HG02938 (cell line): ENCODE data around the gene PABPN1L.

Experiments
- ATAC-seq: cut with Tn5 transposase; IDR thresholded peaks from one replicate; pipeline ENCODE4 v1.9.1; 2021; ENCODE audit warnings: mild to moderate bottlenecking, moderate library complexity; ENCODE audit not compliant: unreplicated experiment

Gene PABPN1L

DNA sequence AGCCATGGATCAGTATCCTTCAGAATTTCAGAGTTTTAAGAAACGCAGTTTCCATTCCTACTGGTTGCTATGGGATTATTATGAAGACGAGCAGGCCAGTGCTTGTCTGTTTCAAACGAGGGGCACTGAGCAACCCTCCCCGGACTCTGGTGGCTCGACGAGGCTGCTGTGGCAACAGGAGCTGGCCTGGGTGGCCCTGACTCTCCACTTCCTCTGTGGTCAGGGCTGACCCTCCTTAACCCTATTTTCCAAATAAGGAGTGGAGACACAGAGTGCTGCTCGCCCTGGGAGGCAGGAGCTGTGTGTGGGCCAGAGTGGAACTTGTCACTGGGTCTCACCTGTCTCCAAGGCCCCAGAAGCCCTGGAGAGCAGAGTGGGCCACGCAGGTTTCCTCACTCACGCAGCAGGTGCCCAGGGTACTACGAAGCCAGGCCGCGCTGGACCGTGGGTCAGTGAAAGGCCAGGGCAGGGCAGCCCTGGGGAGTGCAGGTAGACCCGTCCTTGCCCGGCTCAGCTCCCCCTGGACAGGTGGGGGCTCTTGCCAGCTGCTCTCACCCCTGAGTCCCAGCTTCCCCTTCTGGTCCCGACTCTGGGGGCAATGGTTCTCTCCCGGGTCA lies 13.0 kb downstream of the PABPN1L start:
- ATAC-seq, result no peak

DNA sequence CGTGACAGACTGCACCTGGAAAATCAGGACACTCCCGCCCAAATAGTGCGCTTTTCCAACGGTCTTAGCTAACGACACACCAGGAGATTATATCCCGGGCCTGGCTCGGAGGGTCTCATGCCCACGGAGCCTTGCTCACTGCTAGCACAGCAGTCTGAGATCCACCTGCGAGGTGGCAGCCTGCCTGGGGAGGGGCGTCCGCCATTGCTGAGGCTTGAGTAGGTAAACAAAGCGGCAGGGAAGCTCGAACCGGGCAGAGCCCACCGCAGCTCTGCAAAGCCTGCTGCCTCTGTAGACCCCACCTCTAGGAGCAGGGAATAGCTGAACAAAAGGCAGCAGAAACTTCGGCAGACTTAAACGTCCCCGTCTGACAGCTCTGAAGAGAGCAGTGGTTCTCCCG lies 14.8 kb downstream of the PABPN1L start:
- ATAC-seq, result no peak

DNA sequence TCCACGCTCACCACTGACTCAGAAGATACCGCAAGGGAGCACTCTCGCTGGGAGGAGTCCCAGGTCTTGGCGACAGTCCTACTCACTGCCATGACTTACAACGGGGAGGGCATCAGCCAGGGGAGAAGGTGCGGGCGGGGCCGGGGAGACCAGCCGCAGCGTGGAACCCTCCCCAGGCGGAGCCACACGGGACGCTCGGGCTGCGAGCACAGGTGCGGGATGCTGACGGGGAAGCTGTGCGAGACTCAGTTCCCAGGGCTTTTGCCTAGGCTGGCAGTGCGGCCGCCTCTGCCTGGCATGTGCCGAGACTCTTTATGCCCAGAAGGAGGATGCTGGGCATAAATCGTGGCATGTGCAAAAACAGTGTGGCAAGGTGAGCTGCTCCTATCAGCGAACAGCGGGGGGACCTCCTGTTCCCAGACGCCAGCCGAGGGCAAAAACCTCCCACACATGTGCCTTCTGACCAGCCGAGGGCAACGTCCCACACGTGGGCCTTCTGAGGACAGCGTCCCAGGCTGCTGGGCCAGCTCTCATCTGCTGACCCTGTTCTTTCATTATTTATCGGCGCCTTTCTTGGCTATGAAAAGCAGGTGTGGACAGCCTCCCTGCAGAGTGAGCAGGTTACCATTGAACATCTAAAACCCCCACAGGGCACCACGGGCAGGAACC lies 15.8 kb downstream of the PABPN1L start:
- ATAC-seq, result no peak

DNA sequence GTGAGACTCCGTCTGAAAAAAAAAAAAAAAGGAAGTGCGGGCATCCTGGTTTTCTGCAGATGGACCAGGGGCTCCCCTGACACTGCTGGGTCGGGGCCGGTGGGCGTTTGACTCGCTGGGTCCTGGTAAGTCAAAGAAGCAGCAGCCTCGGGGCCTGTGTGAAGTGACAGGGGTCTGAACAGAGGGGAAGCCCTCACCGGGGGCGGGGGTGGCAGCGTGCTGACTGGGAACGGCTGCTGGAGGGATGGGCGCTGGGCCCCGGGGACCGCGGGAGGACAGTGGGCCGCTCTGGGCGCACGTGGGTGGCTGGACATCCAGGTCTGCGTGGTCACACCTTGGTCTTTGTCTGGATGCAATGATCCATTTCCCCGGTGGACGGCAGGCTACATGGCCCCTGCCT lies 17.9 kb downstream of the PABPN1L start:
- no peak for ATAC-seq

DNA sequence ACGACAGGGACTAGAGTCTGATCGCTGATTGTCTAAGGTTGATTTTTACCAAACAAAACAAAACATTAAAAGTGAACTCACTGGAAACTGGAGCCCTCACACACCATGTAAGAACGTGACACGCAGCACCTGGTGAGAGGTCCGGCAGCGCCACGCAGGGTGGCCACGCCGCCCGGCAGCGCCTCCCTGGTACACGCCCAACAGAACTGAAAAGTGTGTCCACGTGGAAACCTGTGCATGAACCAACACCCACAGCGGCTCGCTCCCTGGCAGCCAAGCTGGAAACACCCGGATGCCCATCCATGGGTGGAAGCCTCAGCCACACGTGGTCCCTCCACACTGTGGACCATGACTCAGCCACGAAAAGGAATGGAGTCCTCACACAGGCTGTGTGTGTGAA lies 18.8 kb downstream of the PABPN1L start:
- ATAC-seq, result no peak

DNA sequence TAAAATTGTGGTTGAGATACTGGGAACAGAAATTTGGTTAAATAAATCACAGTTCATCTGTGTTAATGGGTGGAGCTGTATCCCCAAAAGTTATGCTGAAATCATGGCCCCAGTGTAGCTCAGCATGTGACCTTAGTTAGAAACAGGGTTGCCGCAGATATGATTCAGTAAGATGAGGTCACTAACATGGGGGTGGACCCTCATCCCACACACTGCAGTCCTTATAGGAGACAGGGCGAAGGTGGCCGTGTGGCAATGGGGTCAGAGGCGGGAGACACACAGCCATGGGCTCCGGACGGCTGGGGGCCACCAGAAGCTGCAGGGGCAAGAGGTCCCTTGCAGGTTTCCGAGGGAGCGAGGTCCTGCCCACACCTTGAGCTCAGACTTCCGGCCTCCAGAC lies 20.4 kb downstream of the PABPN1L start:
- no peak for ATAC-seq

DNA sequence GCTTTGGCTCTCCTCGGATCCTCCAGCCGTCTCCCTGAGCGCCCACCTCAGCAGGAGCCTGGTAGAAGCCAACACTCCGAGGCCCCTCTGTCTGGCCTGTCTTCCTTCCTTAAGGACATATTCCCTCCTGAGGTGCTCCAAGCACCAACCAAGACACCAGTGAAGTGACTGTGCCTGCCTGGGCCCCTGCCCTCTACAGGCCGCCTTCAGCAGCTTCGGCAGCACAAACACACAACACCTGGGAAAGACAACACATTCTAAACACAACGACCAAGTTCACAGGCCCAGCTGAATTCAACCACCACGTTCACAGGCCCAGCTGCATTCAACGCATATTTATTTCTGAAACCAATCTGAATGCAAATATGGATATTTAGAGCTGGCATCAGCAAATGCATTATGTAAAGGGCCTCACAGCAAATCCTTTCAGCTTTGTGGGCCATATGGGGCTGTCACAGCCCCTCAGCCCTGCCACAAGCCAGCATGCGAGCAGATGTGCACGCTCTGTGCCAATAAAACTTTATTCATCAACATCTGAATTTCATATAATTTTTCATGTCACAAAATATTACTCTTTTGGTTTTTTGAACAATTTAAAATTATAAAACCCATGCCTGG lies 21.9 kb downstream of the PABPN1L start:
- no peak for ATAC-seq

DNA sequence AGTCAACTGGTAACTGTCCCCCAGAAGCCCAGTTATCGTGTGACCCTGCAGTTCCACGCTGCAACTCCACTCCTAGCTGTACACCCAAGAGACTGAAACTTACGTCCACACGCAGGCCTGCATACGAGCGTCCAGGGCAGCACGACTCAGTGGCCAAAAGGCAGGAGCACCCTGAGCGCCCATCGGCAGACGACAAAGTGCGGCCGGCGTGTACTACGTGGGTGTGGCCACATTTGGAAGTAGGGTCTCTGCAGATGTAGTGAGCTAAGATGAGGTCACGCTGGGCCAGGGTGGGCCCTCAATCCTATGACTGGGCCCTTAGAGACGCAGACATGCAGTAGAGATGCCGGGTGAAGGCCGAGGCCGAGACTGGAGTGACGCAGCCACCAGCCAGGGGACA lies 23.2 kb downstream of the PABPN1L start:
- no peak for ATAC-seq

DNA sequence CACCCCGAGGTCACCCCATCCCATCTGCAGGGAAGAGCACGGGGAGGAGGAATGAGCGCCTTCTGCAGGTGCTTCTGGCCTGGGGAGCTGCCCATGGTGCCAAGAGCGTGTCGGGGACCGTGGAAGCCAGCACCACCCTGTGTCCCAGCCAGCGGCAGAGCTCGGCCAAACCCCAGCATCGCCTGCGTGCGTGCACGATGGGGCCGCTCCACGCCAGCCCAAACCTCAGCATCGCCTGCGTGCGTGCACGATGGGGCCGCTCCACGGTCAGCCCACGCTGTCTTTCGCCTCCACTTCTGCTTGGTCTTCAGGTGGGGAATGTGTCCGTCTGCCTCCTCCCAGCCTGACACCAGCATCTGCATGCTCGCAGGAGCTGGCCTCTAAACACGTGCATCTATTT lies 23.7 kb downstream of the PABPN1L start:
- no peak for ATAC-seq

DNA sequence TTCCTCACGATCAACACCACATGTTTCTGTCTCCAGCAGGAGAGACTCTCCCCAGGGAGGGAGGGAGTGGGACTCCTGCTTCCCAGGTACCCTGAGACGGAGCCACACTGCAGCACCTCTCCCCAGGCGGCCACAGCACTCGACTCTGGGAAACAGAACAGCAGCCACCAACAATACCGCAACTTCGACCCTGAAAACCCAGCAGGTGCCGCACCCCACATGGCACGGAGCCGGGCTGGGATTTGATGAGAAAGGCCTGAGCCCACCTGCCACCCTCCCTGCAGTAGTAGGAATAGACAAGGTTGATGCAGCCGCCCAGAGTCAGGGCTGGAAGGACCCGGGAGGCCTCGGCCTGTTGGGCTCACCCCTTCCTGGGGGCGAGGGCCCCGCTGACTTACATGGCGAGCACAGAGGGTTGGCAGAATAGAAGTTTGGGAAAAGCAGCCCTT lies 24.1 kb downstream of the PABPN1L start:
- no peak for ATAC-seq

DNA sequence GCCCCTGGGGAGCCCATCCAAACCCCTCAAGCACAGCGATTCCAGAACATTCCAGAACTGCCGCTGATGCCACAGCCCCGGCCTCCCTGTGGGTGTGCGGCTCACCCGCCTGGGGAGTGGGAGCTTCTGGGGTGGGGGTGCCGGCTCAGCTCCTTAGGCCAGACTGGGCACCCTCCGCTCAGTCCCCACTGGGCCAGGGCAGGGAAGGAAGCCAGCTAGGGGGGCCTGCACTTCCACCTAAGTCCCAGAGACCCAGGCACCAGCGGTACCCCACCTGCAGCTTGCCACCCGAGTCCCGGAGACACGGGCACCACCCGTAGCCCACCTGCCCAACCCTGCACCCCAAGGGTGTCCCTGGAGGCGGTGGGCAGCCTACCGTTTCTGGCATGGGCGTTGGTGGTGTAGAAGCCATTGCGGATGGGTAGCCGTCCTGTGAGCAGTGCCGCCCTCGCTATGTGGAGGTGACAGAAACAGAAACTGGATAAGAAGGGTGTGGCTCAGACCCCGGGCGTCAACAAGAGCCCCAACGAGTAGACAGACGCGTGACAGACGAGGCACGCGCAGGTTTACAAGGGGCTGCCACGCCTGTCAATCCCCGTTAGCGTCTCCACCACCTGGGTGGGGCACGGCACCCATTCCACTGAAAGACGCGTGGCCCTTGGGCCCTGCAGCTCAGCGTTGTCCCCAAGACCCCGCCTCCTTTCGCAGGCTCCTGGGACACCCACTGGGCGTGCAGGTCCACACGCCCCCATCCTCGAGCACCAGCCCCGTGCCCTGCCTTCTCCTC lies 24.7 kb downstream of the PABPN1L start:
- ATAC-seq, result no peak

DNA sequence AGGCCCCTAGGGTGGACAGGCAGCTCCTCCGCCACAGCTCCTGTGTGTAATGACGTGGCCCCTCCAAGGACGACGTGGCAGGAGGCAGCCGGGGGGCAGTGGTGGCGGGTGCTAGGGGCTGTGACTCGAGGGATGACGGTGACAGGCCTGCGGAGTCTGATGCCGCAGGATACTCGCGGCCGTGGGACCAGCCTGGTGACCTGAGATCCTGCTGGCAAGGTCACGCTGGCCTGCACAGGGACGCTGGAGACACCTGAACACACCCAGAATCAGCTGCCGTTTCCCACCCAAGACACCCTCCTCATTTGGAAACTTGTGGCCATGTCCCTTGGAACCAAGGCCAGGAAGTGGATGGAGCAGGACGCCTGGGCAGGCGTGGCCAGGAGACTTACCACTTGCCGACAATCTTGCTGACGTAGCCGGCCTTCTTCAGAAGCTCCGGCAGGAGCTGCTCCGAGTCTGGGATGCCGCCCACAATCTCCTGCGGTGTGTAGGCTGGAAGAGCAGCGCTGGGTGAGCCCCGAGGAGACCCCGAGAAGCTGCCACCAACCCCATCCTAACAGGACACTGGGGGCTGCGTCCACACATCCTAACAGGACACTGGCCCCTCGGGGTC lies 25.8 kb downstream of the PABPN1L start:
- no peak for ATAC-seq

DNA sequence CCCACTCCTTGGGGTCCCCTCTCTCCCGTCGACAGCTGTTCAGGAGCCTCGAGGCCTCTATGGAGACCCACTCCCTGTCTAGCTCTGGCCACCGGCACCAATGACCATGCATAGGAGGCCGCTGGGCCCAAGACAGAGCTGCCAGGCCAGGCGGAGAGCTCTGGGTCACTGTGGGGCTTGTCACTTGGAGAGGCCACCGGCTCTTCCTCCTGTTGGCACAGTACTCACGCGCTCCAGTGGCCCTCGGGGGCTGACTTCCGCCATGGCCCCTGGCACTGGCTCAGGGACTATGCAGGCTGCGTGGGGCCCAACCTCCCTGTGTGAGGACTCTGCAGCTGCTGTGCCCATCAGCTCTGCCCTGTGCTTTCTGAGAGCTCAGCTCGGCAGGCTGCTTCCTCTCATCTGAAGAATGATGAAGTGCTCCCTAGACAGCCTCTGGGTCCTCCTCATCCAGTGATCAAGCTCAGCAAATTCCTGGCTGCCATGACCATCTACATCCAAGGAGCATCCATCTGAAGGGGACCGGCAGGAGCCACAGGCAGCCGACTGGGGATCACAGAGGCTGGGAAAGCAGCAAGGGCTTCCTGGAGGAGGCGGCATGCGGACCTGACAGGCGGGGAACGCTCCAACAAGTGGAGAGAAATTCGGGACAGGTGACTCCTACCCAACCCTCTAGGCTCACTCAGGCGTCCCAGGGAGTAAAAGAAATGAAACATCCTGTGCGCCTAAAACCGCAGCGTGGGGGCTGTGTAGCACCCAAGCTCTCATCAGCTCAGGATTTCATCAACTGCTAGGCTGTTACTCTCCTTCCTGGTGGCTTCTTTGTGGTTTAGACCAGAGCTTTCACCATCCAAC lies 26.5 kb downstream of the PABPN1L start:
- ATAC-seq, result no peak

DNA sequence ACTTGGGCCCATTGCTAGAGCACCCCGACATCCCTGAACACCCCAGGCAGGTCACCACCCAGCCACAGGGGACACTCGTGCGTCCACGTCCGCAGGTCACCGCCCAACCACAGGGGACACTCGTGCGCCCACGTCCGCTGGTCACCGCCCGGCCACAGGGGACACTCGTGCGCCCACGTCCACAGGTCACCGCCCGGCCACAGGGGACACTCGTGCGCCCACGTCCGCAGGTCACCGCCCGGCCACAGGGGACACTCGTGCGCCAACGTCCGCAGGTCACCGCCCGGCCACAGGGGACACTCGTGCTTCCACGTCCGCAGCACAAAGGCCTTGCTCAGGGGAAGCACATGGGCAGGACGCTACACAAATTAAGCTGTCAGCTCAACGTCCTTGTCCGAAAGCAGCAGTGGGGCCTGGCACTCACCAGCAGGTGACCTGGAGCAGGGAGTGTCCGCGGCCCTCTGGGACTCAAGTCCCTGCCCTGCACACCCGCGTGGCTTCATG lies 27.4 kb downstream of the PABPN1L start:
- no peak for ATAC-seq

DNA sequence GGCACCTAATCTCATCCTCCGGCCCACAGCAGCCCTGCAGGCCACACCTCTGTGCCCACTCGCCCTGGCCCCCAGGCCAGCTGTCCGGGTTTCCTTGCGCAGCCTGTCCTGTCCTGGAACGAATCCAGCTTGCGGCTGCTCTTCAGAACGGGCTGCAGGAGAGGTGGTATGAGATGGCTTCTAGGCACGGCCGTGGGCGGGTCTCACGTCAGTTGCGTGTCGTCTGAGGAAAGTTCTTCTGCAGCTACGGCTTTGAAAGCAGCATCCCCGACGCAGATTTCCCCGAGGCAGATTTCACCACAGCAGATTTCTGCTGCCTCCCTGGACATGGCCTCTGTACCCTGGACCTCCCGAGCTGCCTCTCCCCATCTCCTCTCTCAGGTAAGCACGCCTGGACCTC lies 27.9 kb downstream of the PABPN1L start:
- ATAC-seq, result no peak

DNA sequence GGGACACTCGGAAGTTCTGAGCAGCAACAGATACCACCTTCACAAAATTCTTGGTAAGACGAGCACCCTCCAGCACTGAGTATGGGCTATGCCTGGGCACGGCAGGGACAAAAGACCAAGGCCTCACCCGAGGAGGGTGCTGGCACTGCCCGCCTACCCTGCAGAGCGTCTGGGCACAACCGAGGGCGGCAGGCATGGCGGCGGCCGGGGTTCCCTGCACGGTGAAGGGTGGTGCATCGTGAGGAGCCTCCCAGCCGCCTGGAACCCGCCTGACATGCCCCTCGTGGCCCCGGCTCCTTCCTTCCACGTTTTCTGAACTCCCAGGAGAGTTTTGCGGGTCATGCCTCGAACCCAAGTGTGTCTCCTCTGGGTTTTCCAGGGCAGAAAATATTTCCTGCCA lies 28.7 kb downstream of the PABPN1L start:
- ATAC-seq, result no peak

DNA sequence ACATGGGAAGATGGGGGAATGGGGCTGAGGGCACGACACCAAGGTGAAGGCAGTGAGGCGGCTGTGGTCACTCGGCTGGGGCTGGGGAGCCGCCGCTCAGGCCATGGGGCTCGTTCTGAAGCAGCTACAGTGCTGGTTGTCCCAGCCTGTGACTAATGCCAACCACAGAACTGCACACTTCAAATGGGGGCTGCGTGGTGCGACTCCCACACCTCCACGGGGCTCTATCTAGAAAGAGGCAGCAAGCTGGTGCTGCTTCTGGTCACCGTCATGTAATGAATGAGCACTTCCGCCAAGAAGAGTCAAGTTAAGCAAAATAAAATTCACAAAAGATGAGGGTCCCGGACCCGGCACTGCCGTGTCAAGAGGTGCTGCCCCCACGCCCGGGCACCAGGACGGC lies 29.7 kb downstream of the PABPN1L start:
- no peak for ATAC-seq

DNA sequence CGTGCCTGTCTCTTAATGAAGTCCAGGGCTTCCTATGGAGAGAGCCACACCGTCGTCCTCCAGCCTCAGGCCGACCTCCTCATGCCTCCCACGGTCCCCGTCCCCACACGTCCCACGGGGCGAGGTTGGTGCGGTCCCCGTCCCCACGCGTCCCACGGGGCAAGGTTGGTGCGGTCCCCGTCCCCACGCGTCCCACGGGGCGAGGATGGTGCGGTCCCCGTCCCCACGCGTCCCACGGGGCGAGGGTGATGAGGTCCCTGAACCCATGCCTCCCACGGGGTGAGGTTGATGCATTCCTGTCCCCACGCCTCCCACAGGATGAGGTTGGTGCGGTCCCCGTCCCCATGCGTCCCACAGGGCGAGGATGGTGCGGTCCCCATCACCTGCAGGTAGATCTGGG lies 30.6 kb downstream of the PABPN1L start:
- no peak for ATAC-seq

DNA sequence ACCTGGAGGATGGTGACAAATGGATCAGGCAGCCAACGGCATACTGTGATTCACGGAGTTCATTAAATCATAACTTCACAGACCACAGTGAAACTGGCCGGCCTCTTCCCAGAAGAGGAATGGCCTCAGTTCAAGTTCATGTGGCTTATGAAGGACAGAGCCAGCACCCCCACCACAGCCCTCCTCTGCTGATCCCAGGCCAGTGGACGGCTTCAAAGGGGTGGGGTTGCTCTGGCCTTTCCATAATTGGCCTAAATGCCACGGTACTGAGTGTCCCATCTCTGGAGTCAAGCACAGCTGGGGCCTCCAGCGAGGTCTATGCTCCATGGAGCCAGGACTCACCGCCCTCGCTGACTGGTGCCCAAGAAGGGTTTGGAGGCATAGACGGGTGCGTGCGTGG lies 31.1 kb downstream of the PABPN1L start:
- no peak for ATAC-seq

DNA sequence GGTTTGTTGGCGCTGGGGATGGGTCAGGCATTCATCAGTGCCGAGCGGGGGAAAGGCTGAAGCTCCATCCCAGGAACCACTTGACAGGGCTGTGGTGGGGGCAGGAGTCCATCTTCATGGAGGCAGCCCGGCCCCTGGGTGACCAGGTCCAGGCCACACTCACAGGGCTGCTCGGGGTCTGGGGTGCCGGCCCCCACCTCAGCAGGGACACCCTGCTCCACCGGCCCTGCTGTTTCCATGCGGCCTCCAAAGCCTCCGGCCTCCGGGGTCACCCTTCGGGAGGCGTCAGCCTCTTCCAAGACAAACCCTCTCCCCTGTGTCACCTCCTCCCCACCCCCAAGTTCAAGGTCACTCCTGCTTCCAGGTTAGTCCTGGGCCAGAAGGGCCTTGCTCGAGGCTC lies 31.8 kb downstream of the PABPN1L start:
- ATAC-seq, result no peak
